ENCODE results near the gene GTF3C5. TPM values are rescaled to one million over a fixed set of nuclear protein-coding genes. Genes with fewer than 3 reads are reported as not detected.
"Not testable (repeated sequence)": the region's sequence is repeated elsewhere in the genome, so short reads cannot be mapped to it uniquely, and the experiment has no call there.

GTF3C5 gene
- total and polyA plus RNA-seq, 2 experiments from 2014 or later = 52.5 to 66.0 TPM

DNA sequence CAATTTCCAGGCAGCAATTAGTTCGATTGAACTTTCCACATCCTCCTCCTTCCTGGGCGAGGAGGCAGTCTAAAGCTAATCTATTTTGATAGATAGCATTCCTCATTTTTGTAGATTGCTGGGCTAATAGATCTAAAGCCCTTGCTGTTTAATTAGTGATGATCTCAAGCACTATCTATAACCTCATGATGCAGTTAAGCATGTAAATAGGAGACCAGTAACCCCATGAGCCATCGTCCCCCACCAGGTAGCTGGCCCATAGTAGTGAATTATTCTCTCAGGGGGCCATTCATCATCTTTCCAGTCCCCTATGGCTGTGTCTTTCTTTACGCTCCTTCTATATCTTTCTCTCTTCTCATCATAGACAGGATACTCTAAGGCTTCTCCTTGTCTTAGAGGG, 45.9 kb downstream of the GTF3C5 start:
- Histone ChIP-seq H3K36me3 (replicated peaks; ENCODE audit: insufficient read depth, low read depth) (no peaks in the 10 kb centered on the region), H4K20me1 (ENCODE audit: insufficient read depth, poor library complexity, severe bottlenecking) (no peaks in the 10 kb centered on the region), H2AFZ (no peak overlapping the region), H3K4me1 (ENCODE audit: insufficient read depth) (peaks cover 28% of the 10 kb centered on the region), H3K4me3 (no peak overlapping the region), H3K27ac (peak overlapping the region; percentile 66), H3K9me2 (replicated peaks; ENCODE audit: insufficient read depth) (no peaks in the 10 kb centered on the region), H3K4me2 (peak overlapping the region; percentile 31), H3K9me3 (ENCODE audit: low read depth) (no peaks in the 10 kb centered on the region), H3K79me2 (no peaks in the 10 kb centered on the region), H3K27me3 (no peaks in the 10 kb centered on the region)
- no peak for DNase-seq (ENCODE audit: low spot score)
- TF ChIP-seq, protein P1, sequence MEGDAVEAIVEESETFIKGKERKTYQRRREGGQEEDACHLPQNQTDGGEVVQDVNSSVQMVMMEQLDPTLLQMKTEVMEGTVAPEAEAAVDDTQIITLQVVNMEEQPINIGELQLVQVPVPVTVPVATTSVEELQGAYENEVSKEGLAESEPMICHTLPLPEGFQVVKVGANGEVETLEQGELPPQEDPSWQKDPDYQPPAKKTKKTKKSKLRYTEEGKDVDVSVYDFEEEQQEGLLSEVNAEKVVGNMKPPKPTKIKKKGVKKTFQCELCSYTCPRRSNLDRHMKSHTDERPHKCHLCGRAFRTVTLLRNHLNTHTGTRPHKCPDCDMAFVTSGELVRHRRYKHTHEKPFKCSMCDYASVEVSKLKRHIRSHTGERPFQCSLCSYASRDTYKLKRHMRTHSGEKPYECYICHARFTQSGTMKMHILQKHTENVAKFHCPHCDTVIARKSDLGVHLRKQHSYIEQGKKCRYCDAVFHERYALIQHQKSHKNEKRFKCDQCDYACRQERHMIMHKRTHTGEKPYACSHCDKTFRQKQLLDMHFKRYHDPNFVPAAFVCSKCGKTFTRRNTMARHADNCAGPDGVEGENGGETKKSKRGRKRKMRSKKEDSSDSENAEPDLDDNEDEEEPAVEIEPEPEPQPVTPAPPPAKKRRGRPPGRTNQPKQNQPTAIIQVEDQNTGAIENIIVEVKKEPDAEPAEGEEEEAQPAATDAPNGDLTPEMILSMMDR (IDR thresholded peaks at IDR 0.05; ENCODE audit: poor library complexity) = no peak
- TF ChIP-seq EZH2 (IDR thresholded peaks at IDR 0.05; ENCODE audit: borderline replicate concordance) (no peak), EZH2phosphoT487 (IDR thresholded peaks at IDR 0.05; ENCODE audit: low read depth, severe bottlenecking, unreplicated experiment) (no peak)
- WGBS (ENCODE audit: low lambda C conversion rate, missing lambda C conversion rate) = 83% methylated on average over 4 of the region's 4 CpGs

- no peaks in the 10 kb centered on the region for H3K9me2 ChIP-seq (replicated peaks; ENCODE audit: insufficient read depth)
- WGBS (ENCODE audit: low lambda C conversion rate, missing lambda C conversion rate) = 91% methylated on average over 14 of the region's 14 CpGs
- peaks cover 32% of the 10 kb centered on the region for H3K4me1 ChIP-seq (ENCODE audit: insufficient read depth)
- no peak overlapping the region for H3K4me3 ChIP-seq
- no peaks in the 10 kb centered on the region for H3K36me3 ChIP-seq (replicated peaks; ENCODE audit: insufficient read depth, low read depth)
- no peak overlapping the region for H3K4me2 ChIP-seq
- no peaks in the 10 kb centered on the region for H3K9me3 ChIP-seq (ENCODE audit: low read depth)
- no peak for DNase-seq (ENCODE audit: low spot score)
- no peaks in the 10 kb centered on the region for H3K79me2 ChIP-seq
- H2AFZ ChIP-seq = no peak overlapping the region
- H4K20me1 ChIP-seq (ENCODE audit: insufficient read depth, poor library complexity, severe bottlenecking) = no peaks in the 10 kb centered on the region
- H3K27ac ChIP-seq = no peak overlapping the region
- H3K27me3 ChIP-seq = no peaks in the 10 kb centered on the region
- TF ChIP-seq, protein P1 (IDR thresholded peaks at IDR 0.05; ENCODE audit: poor library complexity) = no peak
- no peak for TF ChIP-seq EZH2phosphoT487 (IDR thresholded peaks at IDR 0.05; ENCODE audit: low read depth, severe bottlenecking, unreplicated experiment)
Observed at GRCh38 chr9:133078486-133078885, 47.7 kb downstream of the GTF3C5 start.

DNA sequence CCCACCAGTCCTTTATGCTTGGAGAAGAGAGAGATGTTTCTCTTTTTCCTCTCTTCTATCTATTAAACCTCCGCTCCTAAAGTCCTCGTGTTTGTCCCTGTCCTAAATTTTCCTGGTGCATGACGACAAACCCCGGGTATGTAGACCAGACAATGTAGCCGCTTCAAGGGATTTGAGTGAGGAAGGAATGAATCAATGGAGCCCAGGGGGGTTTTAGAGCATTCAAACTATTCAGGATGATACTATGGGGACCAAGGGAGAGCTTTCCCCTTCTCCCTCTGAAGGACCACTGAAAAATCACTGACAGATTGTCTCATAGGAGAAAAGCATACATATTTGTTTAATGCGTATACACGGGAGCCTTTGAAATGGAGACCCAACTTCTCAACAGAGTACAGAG, 49.4 kb downstream of the GTF3C5 start:
- Histone ChIP-seq H3K79me2 (no peaks in the 10 kb centered on the region), H4K20me1 (ENCODE audit: insufficient read depth, poor library complexity, severe bottlenecking) (no peaks in the 10 kb centered on the region), H3K4me2 (no peak overlapping the region), H3K9me3 (ENCODE audit: low read depth) (no peaks in the 10 kb centered on the region), H3K36me3 (replicated peaks; ENCODE audit: insufficient read depth, low read depth) (no peaks in the 10 kb centered on the region), H3K9me2 (replicated peaks; ENCODE audit: insufficient read depth) (no peaks in the 10 kb centered on the region), H3K4me1 (ENCODE audit: insufficient read depth) (peaks cover 18% of the 10 kb centered on the region), H3K4me3 (no peak overlapping the region), H2AFZ (no peak overlapping the region), H3K27me3 (no peaks in the 10 kb centered on the region), H3K27ac (peak overlapping the region; percentile 78)
- DNase-seq (ENCODE audit: low spot score) = no peak
- TF ChIP-seq EZH2 (IDR thresholded peaks at IDR 0.05; ENCODE audit: borderline replicate concordance) (no peak), EZH2phosphoT487 (IDR thresholded peaks at IDR 0.05; ENCODE audit: low read depth, severe bottlenecking, unreplicated experiment) (no peak)
- TF ChIP-seq, protein P1 (IDR thresholded peaks at IDR 0.05; ENCODE audit: poor library complexity) = no peak
- 86% methylated on average over 7 of the region's 7 CpGs for WGBS (ENCODE audit: low lambda C conversion rate, missing lambda C conversion rate)

GRCh38 chr9:133080786-133081779, 50.3 kb downstream of the GTF3C5 start:
- not testable (repeated sequence) for H3K27me3 ChIP-seq; H3K9me3 ChIP-seq (ENCODE audit: low read depth); H3K36me3 ChIP-seq (replicated peaks; ENCODE audit: insufficient read depth, low read depth); H3K4me2 ChIP-seq; H3K4me3 ChIP-seq; H4K20me1 ChIP-seq (ENCODE audit: insufficient read depth, poor library complexity, severe bottlenecking); H2AFZ ChIP-seq; DNase-seq (ENCODE audit: low spot score); H3K9me2 ChIP-seq (replicated peaks; ENCODE audit: insufficient read depth); H3K79me2 ChIP-seq
- WGBS (ENCODE audit: low lambda C conversion rate, missing lambda C conversion rate) = 85% methylated on average over 8 of the region's 18 CpGs
- H3K4me1 ChIP-seq (ENCODE audit: insufficient read depth) = peaks cover 12% of the 10 kb centered on the region
- H3K27ac ChIP-seq = peak overlapping the region; percentile 78

DNA sequence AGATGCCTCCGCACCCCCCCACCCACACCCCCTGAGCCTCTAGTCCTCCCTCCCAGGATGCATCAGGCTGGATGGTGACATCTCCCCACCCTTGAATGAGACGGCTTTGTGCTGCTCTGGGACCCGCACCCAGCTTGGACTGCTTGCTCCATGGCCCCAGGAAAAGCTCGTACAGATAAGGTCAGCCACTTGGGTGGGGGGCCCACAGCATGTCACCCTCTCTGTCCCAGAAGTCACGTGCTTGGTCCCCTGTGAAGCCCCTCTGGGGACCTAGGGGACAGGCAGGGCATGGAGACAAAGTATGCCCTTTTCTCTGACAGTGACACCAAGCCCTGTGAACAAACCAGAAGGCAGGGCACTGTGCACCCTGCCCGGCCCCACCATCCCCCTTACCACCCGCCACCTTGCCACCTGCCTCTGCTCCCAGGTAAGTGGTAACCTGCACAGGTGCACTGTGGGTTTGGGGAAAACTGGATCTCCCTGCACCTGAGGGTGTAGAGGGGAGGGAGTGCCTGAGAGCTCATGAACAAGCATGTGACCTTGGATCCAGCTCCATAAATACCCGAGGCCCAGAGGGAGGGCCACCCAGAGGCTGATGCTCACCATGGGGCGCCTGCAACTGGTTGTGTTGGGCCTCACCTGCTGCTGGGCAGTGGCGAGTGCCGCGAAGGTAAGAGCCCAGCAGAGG, 51.3 kb downstream of the GTF3C5 start:
- not testable (repeated sequence) for H3K4me3 ChIP-seq; H3K36me3 ChIP-seq (replicated peaks; ENCODE audit: insufficient read depth, low read depth); H4K20me1 ChIP-seq (ENCODE audit: insufficient read depth, poor library complexity, severe bottlenecking); H3K79me2 ChIP-seq; H3K9me3 ChIP-seq (ENCODE audit: low read depth); H2AFZ ChIP-seq; H3K4me1 ChIP-seq (ENCODE audit: insufficient read depth); H3K9me2 ChIP-seq (replicated peaks; ENCODE audit: insufficient read depth); H3K4me2 ChIP-seq; DNase-seq (ENCODE audit: low spot score); H3K27me3 ChIP-seq
- H3K27ac ChIP-seq = peak overlapping the region; percentile 72
- 91% methylated on average over 7 of the region's 12 CpGs for WGBS (ENCODE audit: low lambda C conversion rate, missing lambda C conversion rate)

All from hepatocyte (in vitro differentiated cells).